T-cell (primary cell): Measurements from ENCODE around the gene ZBTB21. TPM values are rescaled to one million over a fixed set of nuclear protein-coding genes. Genes with fewer than 3 reads are reported as not detected.

Experiments used
- ATAC-seq, 4 experiments: fragments of 200-7000 bp in 3 of 4; fragments of 150-1000 bp in 1 of 4; cut with Tn5 transposase; replicated peaks in 1 of 4; 1 replicate in 3 of 4; 2 replicates in 1 of 4; pipeline ENCODE4 v1.10.0; 2021; ENCODE audit warnings: moderate library complexity in 3 of 4, mild to moderate bottlenecking in 2 of 4, moderate number of reproducible peaks in 1 of 4
- CTCF ChIA-PET, 2 donors: fragments of 300-600 bp; sonication (Branson Sonifier 250); formaldehyde crosslinking; loops; one replicate each; lab custom pipeline; 2022; ENCODE audit warnings: antibody characterized with exemption in 2 of 2; lab: Charles Lee
- POLR2A ChIA-PET, 2 donors: fragments of 300-600 bp; sonication (Branson Sonifier 250); formaldehyde crosslinking; loops; one replicate each; lab custom pipeline; 2022; ENCODE audit warnings: antibody characterized with exemption in 2 of 2; lab: Charles Lee
- DNase-seq, 35 experiments: peaks; one replicate each; pipeline versions ENCODE4 v3.0.0 to v3.0.0-alpha.2; 2013 to 2023
- H3K27ac ChIP-seq: one replicate; pipeline ENCODE4 v1.5.1; 2013; ENCODE audit warnings: low read length
- H3K27me3 ChIP-seq, 2 experiments: replicated peaks in 1 of 2; 1 replicate in 1 of 2; 2 replicates in 1 of 2; pipeline versions ENCODE4 v1.6.1 to v1.7.0; 2013; ENCODE audit warnings: low read length in 1 of 2, mixed read lengths in 1 of 2; ENCODE audit not compliant: control insufficient read depth in 2 of 2, insufficient read depth in 2 of 2; ENCODE audit errors: extremely low read depth in 1 of 2
- H3K36me3 ChIP-seq, 2 donors: 1 replicate in 1 of 2; 2 replicates in 1 of 2; pipeline versions ENCODE4 v1.6.1 to v1.7.0; 2013; ENCODE audit warnings: low read length in 1 of 2; ENCODE audit not compliant: control insufficient read depth in 2 of 2, insufficient read depth in 1 of 2; ENCODE audit errors: extremely low read depth in 1 of 2
- H3K4me1 ChIP-seq, 2 experiments: 1 replicate in 1 of 2; 2 replicates in 1 of 2; pipeline versions ENCODE4 v1.6.1 to v1.7.0; 2013; ENCODE audit warnings: low read length in 2 of 2, mixed read lengths in 1 of 2; ENCODE audit not compliant: insufficient read depth in 2 of 2, control insufficient read depth in 1 of 2; ENCODE audit errors: extremely low read depth in 1 of 2
- H3K4me3 ChIP-seq, 2 donors: 1 replicate in 1 of 2; 2 replicates in 1 of 2; pipeline versions ENCODE4 v1.5.1 to v1.7.0; 2013; ENCODE audit warnings: mild to moderate bottlenecking in 2 of 2, low read length in 1 of 2, moderate library complexity in 1 of 2; ENCODE audit not compliant: control insufficient read depth in 1 of 2; ENCODE audit errors: extremely low read depth in 1 of 2
- H3K9me3 ChIP-seq: 2 replicates; pipeline ENCODE4 v1.7.0; 2013
- H3K27ac Mint-ChIP-seq, 2 donors: one replicate each; pipeline ENCODE4 v1.8.0; 2020 to 2021; ENCODE audit warnings: mild to moderate bottlenecking in 2 of 2, mixed read lengths in 2 of 2
- H3K27me3 Mint-ChIP-seq, 2 donors: one replicate each; pipeline ENCODE4 v1.8.0; 2021 to 2022; ENCODE audit warnings: mixed read lengths in 2 of 2
- H3K36me3 Mint-ChIP-seq: one replicate; pipeline ENCODE4 v1.8.0; 2021; ENCODE audit warnings: mixed read lengths
- H3K4me1 Mint-ChIP-seq, 3 donors: one replicate each; pipeline ENCODE4 v1.8.0; 2020 to 2022; ENCODE audit warnings: mixed read lengths in 3 of 3, mild to moderate bottlenecking in 1 of 3
- H3K4me3 Mint-ChIP-seq, 3 donors: one replicate each; pipeline ENCODE4 v1.8.0; 2020 to 2022; ENCODE audit warnings: mild to moderate bottlenecking in 3 of 3, mixed read lengths in 3 of 3, moderate library complexity in 3 of 3
- H3K9me3 Mint-ChIP-seq, 3 donors: one replicate each; pipeline ENCODE4 v1.8.0; 2020 to 2022; ENCODE audit warnings: mixed read lengths in 3 of 3
- WGBS: methylation state at CpG from one replicate; pipeline ENCODE4 v1.1.5; 2013; ENCODE audit warnings: missing lambda C conversion rate; ENCODE audit not compliant: insufficient coverage; 5-methylcytosine and 5-hydroxymethylcytosine counted together
- total RNA-seq, 35 experiments: library from RNA in 6 of 35; stranded (reverse) in 6 of 35; fragments of 120-200 nt in 1 of 35; gene quantifications; one replicate each; pipeline versions ENCODE4 v1.2.1 to v1.2.4 and lab custom pipeline; 2013 to 2026

Gene ZBTB21
- total RNA-seq, 5 donors from 2014 or later (not counting 1 experiment from before 2014, with no cell fraction given) = 17.6 to 119 (median 25.9) TPM

DNA sequence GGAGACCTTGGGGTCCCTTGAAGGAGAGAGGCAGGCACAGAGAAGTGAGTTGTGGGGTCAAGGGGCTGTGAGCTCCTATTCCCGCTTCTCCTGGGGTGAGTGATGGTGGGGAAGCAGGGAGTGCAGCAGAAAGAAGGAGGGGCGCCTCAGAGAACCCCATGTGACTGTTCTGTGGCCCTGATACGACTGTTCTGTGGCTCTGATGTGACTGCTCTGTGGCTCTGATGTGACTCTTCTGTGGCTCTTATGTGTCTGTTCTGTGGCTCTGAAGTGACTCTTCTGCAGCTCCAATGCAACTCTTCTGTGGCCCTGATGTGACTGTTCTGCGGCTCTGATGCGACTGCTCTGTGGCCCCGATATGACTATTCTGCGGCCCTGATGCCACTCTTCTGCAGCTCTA is 31.1 kb upstream of the ZBTB21 start:
- no peaks in the 10 kb centered on the region for H3K9me3 ChIP-seq
- H3K27ac ChIP-seq = no peak overlapping the region
- H3K4me3 ChIP-seq = no peak overlapping the region
- no peaks in the 10 kb centered on the region for H3K36me3 ChIP-seq
- Mint-ChIP-seq H3K27me3 (no peaks in the 10 kb centered on the region), H3K4me3 (no peak overlapping the region), H3K9me3 (no peaks in the 10 kb centered on the region), H3K27ac (no peak overlapping the region), H3K36me3 (no peaks in the 10 kb centered on the region), H3K4me1 (peaks cover 0 to 15% (median 3%) of the 10 kb centered on the region in 3 donors)
- peaks cover 0 to 15% of the 10 kb centered on the region in 2 experiments for H3K27me3 ChIP-seq
- no peaks in the 10 kb centered on the region for H3K4me1 ChIP-seq
- DNase-seq = no peak
- CTCF ChIA-PET = no interaction called here
- POLR2A ChIA-PET = no interaction called here
- WGBS = 90% methylated on average over 7 of the region's 7 CpGs
- ATAC-seq = no peak

DNA sequence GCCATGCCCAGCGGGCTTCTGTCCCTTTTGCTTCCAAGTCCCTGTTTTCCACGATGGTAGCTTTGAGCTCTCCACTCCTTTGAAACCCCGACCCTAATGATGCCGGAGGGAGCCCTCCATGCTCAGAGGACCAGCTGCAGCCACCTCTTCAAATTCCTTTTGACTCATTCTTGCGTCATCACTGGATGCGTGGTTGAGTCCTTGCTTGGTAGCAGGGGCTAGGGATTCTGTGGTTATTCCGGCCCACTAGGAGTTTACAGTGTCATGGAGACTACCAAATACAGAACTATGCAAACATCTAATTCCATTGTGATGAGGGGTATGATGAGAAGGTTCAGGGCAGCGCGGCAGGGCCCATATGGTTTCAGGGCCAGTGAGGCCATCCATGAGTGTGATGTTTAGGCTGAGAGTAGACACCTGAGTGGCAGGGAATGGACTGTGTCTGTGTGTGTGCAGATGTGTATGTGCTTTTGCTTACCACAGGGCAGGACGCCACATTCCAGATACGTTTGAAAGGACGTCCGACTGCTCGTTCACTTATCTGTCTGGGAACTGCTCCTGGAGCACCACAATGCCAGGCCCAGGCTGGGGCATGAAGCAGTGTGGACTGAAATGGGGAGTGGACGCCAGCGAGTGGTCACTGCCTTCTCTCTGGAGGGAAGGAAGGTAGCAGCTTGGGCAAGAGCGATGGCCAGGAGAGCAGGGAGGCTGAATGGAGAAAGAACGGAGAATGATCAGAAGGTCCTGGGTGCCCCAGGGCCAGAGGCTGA is 30.4 kb upstream of the ZBTB21 start:
- Mint-ChIP-seq H3K4me3 (no peak overlapping the region), H3K9me3 (no peaks in the 10 kb centered on the region), H3K27me3 (no peaks in the 10 kb centered on the region), H3K27ac (no peak overlapping the region), H3K4me1 (peaks cover 0 to 15% (median 3%) of the 10 kb centered on the region in 3 donors), H3K36me3 (no peaks in the 10 kb centered on the region)
- Histone ChIP-seq H3K9me3 (no peaks in the 10 kb centered on the region), H3K4me3 (no peak overlapping the region), H3K4me1 (no peaks in the 10 kb centered on the region), H3K27me3 (peaks cover 0 to 15% of the 10 kb centered on the region in 2 experiments), H3K36me3 (no peaks in the 10 kb centered on the region), H3K27ac (no peak overlapping the region)
- ATAC-seq = no peak
- CTCF ChIA-PET = no interaction called here
- no peak for DNase-seq
- POLR2A ChIA-PET = no interaction called here
- 85% methylated on average over 9 of the region's 18 CpGs for WGBS

DNA sequence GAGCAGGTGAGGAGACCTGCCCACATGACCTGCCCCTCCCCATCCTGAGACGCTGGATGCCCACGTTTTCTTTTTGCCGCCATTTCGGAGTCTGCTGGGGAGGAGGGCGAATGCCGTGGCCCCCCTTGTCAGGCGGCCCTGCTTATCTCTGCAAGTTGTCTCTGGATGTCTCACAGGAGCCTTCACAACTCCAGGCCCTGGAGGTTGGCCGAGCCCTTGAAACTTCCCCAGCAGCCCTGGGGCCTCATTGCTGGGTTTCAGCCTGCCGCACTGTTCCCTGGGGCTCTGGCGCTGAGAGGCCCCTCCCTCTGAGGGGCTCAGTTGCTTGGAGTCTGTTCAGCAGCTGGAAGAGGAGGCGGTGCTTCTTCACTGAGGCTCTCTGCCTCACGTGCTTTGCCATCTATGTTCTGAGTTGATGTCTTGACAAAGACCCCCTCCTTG is 29.8 kb upstream of the ZBTB21 start:
- no peak for DNase-seq
- H3K4me1 Mint-ChIP-seq = peaks cover 0 to 15% (median 3%) of the 10 kb centered on the region in 3 donors
- H3K9me3 ChIP-seq = no peaks in the 10 kb centered on the region
- H3K4me1 ChIP-seq = no peaks in the 10 kb centered on the region
- H3K27me3 ChIP-seq = peaks cover 0 to 13% of the 10 kb centered on the region in 2 experiments
- H3K36me3 Mint-ChIP-seq = no peaks in the 10 kb centered on the region
- no peak overlapping the region for H3K27ac ChIP-seq
- no peaks in the 10 kb centered on the region for H3K9me3 Mint-ChIP-seq
- ChIA-PET POLR2A (no interaction called here), CTCF (no interaction called here)
- no peaks in the 10 kb centered on the region for H3K36me3 ChIP-seq
- no peak overlapping the region for H3K27ac Mint-ChIP-seq
- no peak for ATAC-seq
- H3K27me3 Mint-ChIP-seq = no peaks in the 10 kb centered on the region
- no peak overlapping the region for H3K4me3 Mint-ChIP-seq
- no peak overlapping the region for H3K4me3 ChIP-seq
- 85% methylated on average over 11 of the region's 12 CpGs for WGBS

GRCh38 chr21:42039470-42039901 is 29.3 kb upstream of the ZBTB21 start:
- Histone ChIP-seq H3K4me3 (no peak overlapping the region), H3K4me1 (no peaks in the 10 kb centered on the region), H3K27ac (no peak overlapping the region), H3K27me3 (peaks cover 0 to 12% of the 10 kb centered on the region in 2 experiments), H3K36me3 (no peaks in the 10 kb centered on the region), H3K9me3 (no peaks in the 10 kb centered on the region)
- WGBS = 89% methylated on average over 1 of the region's 5 CpGs
- CTCF ChIA-PET = no interaction called here
- Mint-ChIP-seq H3K9me3 (no peaks in the 10 kb centered on the region), H3K4me3 (no peak overlapping the region), H3K27me3 (no peaks in the 10 kb centered on the region), H3K27ac (no peak overlapping the region), H3K36me3 (no peaks in the 10 kb centered on the region), H3K4me1 (peaks cover 0 to 15% (median 3%) of the 10 kb centered on the region in 3 donors)
- POLR2A ChIA-PET = no interaction called here
- ATAC-seq (no peak), DNase-seq (no peak)

GRCh38 chr21:42038826-42039425 is 28.8 kb upstream of the ZBTB21 start:
- Mint-ChIP-seq H3K9me3 (no peaks in the 10 kb centered on the region), H3K4me3 (no peak overlapping the region), H3K4me1 (peaks cover 0 to 15% (median 3%) of the 10 kb centered on the region in 3 donors), H3K27me3 (no peaks in the 10 kb centered on the region), H3K27ac (peak overlapping the region in 1 of 2 donors; percentile 23), H3K36me3 (no peaks in the 10 kb centered on the region)
- H3K4me3 ChIP-seq = no peak overlapping the region
- H3K36me3 ChIP-seq = no peaks in the 10 kb centered on the region
- H3K27me3 ChIP-seq = peaks cover 0 to 12% of the 10 kb centered on the region in 2 experiments
- ChIA-PET CTCF (no interaction called here), POLR2A (no interaction called here)
- no peaks in the 10 kb centered on the region for H3K4me1 ChIP-seq
- H3K9me3 ChIP-seq = no peaks in the 10 kb centered on the region
- no peak overlapping the region for H3K27ac ChIP-seq
- WGBS = 83% methylated on average over 5 of the region's 8 CpGs
- ATAC-seq (no peak), DNase-seq (no peak)

GRCh38 chr21:42038393-42038792 is 28.2 kb upstream of the ZBTB21 start:
- no peaks in the 10 kb centered on the region for H3K9me3 ChIP-seq
- Mint-ChIP-seq H3K36me3 (no peaks in the 10 kb centered on the region), H3K4me3 (no peak overlapping the region), H3K27me3 (no peaks in the 10 kb centered on the region), H3K27ac (no peak overlapping the region), H3K4me1 (peaks cover 0 to 15% (median 3%) of the 10 kb centered on the region in 3 donors), H3K9me3 (no peaks in the 10 kb centered on the region)
- ATAC-seq = no peak
- H3K36me3 ChIP-seq = no peaks in the 10 kb centered on the region
- POLR2A ChIA-PET = no interaction called here
- WGBS = 88% methylated on average over 6 of the region's 10 CpGs
- no peak for DNase-seq
- no peak overlapping the region for H3K27ac ChIP-seq
- CTCF ChIA-PET = no interaction called here
- H3K4me1 ChIP-seq = no peaks in the 10 kb centered on the region
- H3K27me3 ChIP-seq = peaks cover 0 to 12% of the 10 kb centered on the region in 2 experiments
- H3K4me3 ChIP-seq = no peak overlapping the region
